GM23338 (cell line): Measurements from ENCODE around the gene CHAD.

ENCODE experiments used
- CREB1 ChIP-seq: fragments of 250-450 bp; sonication (Bioruptor Pico); IDR thresholded peaks from 2 replicates; pipeline ENCODE4 v1.5.0; 2020; ENCODE audit warnings: low read depth, mild to moderate bottlenecking, moderate library complexity
- EZH2 ChIP-seq: fragments of 200-600 bp; sonication (generic); IDR thresholded peaks from one replicate; pipeline ENCODE4 v1.8.0; 2017; ENCODE audit warnings: antibody characterized with exemption, mild to moderate bottlenecking, low read depth; ENCODE audit not compliant: unreplicated experiment
- EZH2phosphoT487 ChIP-seq: fragments of 200-600 bp; sonication (generic); IDR thresholded peaks from one replicate; pipeline ENCODE4 v1.8.1; 2018; ENCODE audit warnings: antibody characterized with exemption; ENCODE audit not compliant: unreplicated experiment
- JUNB ChIP-seq: IDR thresholded peaks from one replicate; pipeline ENCODE4 v1.6.1; 2016; ENCODE audit warnings: antibody characterized with exemption; ENCODE audit not compliant: unreplicated experiment
- POLR2AphosphoS5 ChIP-seq: IDR thresholded peaks from 2 replicates; pipeline ENCODE4 v1.6.1; 2016; ENCODE audit warnings: antibody characterized with exemption, low read depth
- REST ChIP-seq: IDR thresholded peaks from one replicate; pipeline ENCODE4 v1.6.1; 2018; ENCODE audit warnings: antibody characterized with exemption; ENCODE audit not compliant: unreplicated experiment
- ZNF114 ChIP-seq: fragments of 250-450 bp; sonication (Bioruptor Pico); IDR thresholded peaks from 2 replicates; pipeline ENCODE4 v1.5.0; 2020; ENCODE audit warnings: mild to moderate bottlenecking, moderate library complexity
- ZNF331 ChIP-seq: fragments of 250-450 bp; sonication (Bioruptor Pico); IDR thresholded peaks from 2 replicates; pipeline ENCODE4 v1.5.0; 2020; ENCODE audit warnings: low read depth, mild to moderate bottlenecking, moderate library complexity
- TF ChIP-seq, protein P1 (sequence below), 2 experiments: fragments of 200-600 bp in 1 of 2; sonication (generic) in 1 of 2; conservative IDR thresholded peaks; 2 replicates each; pipeline versions ENCODE4 v1.5.1 to v1.6.1; 2016 to 2017; ENCODE audit warnings: antibody characterized with exemption in 2 of 2, low read depth in 2 of 2, mild to moderate bottlenecking in 2 of 2, moderate library complexity in 1 of 2

GRCh38 chr17:50477976-50478375, 9.3 kb upstream of the CHAD start:
- TF ChIP-seq EZH2phosphoT487 (no peak), REST (no peak), POLR2AphosphoS5 (no peak), ZNF331 (CRISPR knock-in tag) (no peak), EZH2 (no peak), ZNF114 (CRISPR knock-in tag) (no peak), JUNB (no peak), CREB1 (CRISPR knock-in tag) (no peak)
- TF ChIP-seq, protein P1, sequence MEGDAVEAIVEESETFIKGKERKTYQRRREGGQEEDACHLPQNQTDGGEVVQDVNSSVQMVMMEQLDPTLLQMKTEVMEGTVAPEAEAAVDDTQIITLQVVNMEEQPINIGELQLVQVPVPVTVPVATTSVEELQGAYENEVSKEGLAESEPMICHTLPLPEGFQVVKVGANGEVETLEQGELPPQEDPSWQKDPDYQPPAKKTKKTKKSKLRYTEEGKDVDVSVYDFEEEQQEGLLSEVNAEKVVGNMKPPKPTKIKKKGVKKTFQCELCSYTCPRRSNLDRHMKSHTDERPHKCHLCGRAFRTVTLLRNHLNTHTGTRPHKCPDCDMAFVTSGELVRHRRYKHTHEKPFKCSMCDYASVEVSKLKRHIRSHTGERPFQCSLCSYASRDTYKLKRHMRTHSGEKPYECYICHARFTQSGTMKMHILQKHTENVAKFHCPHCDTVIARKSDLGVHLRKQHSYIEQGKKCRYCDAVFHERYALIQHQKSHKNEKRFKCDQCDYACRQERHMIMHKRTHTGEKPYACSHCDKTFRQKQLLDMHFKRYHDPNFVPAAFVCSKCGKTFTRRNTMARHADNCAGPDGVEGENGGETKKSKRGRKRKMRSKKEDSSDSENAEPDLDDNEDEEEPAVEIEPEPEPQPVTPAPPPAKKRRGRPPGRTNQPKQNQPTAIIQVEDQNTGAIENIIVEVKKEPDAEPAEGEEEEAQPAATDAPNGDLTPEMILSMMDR (conservative IDR thresholded peaks at IDR 0.05; ENCODE audit: low read depth in 2 of 2): no peak
